Vagina (tissue), 2 donors: Measurements from ENCODE around the gene AACS.

ENCODE experiments used
- POLR2AphosphoS5 ChIP-seq, 2 donors: sonication (generic); formaldehyde crosslinking; IDR thresholded peaks; one replicate each; pipeline ENCODE4 v1.9.0; 2017; ENCODE audit warnings: antibody characterized with exemption in 2 of 2, mild to moderate bottlenecking in 2 of 2, low read depth in 1 of 2; ENCODE audit not compliant: insufficient read depth in 1 of 2
- TF ChIP-seq, protein P1 (sequence below), 3 experiments: fragments of 450-650 bp in 2 of 3; fragments of 200-600 bp in 1 of 3; sonication (generic) in 1 of 3; IDR thresholded peaks; one replicate each; pipeline ENCODE4 v1.5.1; 2017 to 2019; ENCODE audit warnings: antibody characterized with exemption in 3 of 3, mild to moderate bottlenecking in 2 of 3, moderate library complexity in 2 of 3

- TF ChIP-seq, protein P1, sequence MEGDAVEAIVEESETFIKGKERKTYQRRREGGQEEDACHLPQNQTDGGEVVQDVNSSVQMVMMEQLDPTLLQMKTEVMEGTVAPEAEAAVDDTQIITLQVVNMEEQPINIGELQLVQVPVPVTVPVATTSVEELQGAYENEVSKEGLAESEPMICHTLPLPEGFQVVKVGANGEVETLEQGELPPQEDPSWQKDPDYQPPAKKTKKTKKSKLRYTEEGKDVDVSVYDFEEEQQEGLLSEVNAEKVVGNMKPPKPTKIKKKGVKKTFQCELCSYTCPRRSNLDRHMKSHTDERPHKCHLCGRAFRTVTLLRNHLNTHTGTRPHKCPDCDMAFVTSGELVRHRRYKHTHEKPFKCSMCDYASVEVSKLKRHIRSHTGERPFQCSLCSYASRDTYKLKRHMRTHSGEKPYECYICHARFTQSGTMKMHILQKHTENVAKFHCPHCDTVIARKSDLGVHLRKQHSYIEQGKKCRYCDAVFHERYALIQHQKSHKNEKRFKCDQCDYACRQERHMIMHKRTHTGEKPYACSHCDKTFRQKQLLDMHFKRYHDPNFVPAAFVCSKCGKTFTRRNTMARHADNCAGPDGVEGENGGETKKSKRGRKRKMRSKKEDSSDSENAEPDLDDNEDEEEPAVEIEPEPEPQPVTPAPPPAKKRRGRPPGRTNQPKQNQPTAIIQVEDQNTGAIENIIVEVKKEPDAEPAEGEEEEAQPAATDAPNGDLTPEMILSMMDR (IDR thresholded peaks at IDR 0.05) = no peak
- TF ChIP-seq POLR2AphosphoS5 (IDR thresholded peaks at IDR 0.05; ENCODE audit: insufficient read depth in 1 of 2, low read depth in 1 of 2) = no peak
Observed at GRCh38 chr12:125105600-125105999, 40.4 kb downstream of the AACS start.
